HL-60 (cell line): Measurements from ENCODE around the gene ADSS1.

Experiments used
- GABPA ChIP-seq: IDR thresholded peaks from 2 replicates; pipeline ENCODE4 v1.6.1; 2012; ENCODE audit warnings: low read depth
- POLR2AphosphoS5 ChIP-seq: IDR thresholded peaks from 2 replicates; pipeline ENCODE4 v1.6.1; 2012; ENCODE audit warnings: low read depth
- TF ChIP-seq, protein P1 (sequence below): IDR thresholded peaks from one replicate; pipeline ENCODE4 v1.5.1; 2011; ENCODE audit warnings: low read length, control low read depth, inconsistent platforms; ENCODE audit not compliant: insufficient read depth

DNA sequence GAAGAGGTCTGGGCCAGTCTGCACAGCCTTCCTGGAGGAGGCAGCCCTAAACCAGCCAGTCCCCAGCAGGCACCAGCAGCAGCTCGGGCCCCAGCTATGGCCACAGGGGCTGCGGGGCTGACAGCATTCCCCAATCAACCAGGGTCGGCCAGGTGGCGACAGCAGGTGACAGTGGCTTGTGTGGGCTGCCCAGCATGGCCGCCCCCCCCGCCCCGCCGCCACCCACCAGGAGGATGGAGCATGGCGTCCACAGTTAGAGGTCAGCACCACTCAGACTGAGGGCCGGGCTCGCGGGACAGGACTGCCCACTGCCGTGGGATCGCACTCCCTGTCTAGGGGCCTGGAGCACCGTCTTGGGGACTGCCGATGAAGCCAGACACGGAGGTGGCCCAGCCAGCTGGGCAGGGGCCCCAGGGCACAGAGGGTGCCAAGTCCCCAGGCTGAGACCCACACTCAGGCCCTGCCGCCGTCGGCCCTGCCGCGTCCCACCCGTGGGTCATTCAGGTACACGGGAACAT is 56.5 kb downstream of the ADSS1 start:
- TF ChIP-seq, protein P1, sequence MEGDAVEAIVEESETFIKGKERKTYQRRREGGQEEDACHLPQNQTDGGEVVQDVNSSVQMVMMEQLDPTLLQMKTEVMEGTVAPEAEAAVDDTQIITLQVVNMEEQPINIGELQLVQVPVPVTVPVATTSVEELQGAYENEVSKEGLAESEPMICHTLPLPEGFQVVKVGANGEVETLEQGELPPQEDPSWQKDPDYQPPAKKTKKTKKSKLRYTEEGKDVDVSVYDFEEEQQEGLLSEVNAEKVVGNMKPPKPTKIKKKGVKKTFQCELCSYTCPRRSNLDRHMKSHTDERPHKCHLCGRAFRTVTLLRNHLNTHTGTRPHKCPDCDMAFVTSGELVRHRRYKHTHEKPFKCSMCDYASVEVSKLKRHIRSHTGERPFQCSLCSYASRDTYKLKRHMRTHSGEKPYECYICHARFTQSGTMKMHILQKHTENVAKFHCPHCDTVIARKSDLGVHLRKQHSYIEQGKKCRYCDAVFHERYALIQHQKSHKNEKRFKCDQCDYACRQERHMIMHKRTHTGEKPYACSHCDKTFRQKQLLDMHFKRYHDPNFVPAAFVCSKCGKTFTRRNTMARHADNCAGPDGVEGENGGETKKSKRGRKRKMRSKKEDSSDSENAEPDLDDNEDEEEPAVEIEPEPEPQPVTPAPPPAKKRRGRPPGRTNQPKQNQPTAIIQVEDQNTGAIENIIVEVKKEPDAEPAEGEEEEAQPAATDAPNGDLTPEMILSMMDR = no peak
- TF ChIP-seq GABPA = no peak
- no peak for TF ChIP-seq POLR2AphosphoS5
